PFSK-1 (cell line): ENCODE results near the gene HYCC1.

Source experiments
- POLR2AphosphoS5 ChIP-seq: IDR thresholded peaks from 2 replicates; pipeline ENCODE4 v1.6.1; 2012; ENCODE audit warnings: low read depth, mild to moderate bottlenecking, control low read depth, low read length, moderate library complexity
- TF ChIP-seq, protein P1 (sequence below), 2 experiments: IDR thresholded peaks; 2 replicates each; pipeline versions ENCODE4 v1.6.1 to v1.8.0; 2011 to 2012; ENCODE audit warnings: low read depth in 2 of 2, low read length in 2 of 2, control low read depth in 1 of 2, inconsistent platforms in 1 of 2, mild to moderate bottlenecking in 1 of 2, moderate library complexity in 1 of 2; ENCODE audit not compliant: insufficient read depth in 1 of 2

DNA sequence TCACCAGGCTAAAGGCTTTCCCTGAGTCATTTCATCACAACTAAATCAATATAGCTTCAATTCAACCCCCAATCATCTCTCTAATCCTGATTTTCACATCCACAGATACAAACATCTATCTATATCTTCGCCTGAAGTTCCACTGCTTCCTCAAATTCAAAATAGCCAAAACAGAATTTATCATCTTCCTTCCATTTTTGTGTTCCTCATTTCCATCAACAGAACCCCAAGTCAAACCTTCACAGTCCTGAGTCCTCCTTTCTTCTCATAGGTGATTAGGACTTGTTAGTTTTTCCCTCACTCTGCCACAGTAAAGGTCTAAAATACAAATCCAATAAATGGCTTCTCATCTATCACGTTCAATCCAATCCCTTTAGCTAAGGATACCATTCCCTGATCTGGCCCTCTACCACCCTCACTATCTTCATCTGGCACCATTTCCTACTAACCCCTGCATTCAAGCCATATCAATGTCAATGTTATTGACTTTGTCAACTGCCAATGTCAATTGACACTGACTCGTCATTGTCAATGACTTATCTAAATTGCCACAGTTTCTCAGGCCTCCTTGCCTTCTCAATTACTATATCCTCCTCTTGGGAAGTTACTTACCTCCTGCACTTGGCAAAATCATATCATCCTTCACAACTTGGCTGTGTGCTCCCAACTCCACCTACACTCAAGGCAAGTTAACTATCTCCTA lies 2.6 kb downstream of the HYCC1 start:
- TF ChIP-seq, protein P1, sequence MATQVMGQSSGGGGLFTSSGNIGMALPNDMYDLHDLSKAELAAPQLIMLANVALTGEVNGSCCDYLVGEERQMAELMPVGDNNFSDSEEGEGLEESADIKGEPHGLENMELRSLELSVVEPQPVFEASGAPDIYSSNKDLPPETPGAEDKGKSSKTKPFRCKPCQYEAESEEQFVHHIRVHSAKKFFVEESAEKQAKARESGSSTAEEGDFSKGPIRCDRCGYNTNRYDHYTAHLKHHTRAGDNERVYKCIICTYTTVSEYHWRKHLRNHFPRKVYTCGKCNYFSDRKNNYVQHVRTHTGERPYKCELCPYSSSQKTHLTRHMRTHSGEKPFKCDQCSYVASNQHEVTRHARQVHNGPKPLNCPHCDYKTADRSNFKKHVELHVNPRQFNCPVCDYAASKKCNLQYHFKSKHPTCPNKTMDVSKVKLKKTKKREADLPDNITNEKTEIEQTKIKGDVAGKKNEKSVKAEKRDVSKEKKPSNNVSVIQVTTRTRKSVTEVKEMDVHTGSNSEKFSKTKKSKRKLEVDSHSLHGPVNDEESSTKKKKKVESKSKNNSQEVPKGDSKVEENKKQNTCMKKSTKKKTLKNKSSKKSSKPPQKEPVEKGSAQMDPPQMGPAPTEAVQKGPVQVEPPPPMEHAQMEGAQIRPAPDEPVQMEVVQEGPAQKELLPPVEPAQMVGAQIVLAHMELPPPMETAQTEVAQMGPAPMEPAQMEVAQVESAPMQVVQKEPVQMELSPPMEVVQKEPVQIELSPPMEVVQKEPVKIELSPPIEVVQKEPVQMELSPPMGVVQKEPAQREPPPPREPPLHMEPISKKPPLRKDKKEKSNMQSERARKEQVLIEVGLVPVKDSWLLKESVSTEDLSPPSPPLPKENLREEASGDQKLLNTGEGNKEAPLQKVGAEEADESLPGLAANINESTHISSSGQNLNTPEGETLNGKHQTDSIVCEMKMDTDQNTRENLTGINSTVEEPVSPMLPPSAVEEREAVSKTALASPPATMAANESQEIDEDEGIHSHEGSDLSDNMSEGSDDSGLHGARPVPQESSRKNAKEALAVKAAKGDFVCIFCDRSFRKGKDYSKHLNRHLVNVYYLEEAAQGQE (IDR thresholded peaks at IDR 0.05; ENCODE audit: insufficient read depth in 1 of 2, low read depth in 2 of 2, low read length in 2 of 2), result no peak
- no peak for TF ChIP-seq POLR2AphosphoS5
